ENCODE measurements around the gene POR. TPM values are rescaled to one million over a fixed set of nuclear protein-coding genes. Genes with fewer than 3 reads are reported as not detected.
A peak's percentile ranks its signal among the peaks of the same experiment; 100 is the strongest.

Gene POR
- polyA plus RNA-seq, 1 donor from 2014 or later, result 61.2 TPM

- TF ChIP-seq EP300 (conservative IDR thresholded peaks at IDR 0.05; ENCODE audit: poor library complexity, severe bottlenecking), result no peak
- no peak for TF ChIP-seq EZH2 (IDR thresholded peaks at IDR 0.05; ENCODE audit: borderline replicate concordance, insufficient read depth, low read length, poor library complexity, severe bottlenecking)
Observed at GRCh38 chr7:75876126-75876881, 38.7 kb upstream of the POR start (continued).

GRCh38 chr7:75878312-75878768, 36.6 kb upstream of the POR start:
- TF ChIP-seq EZH2 (IDR thresholded peaks at IDR 0.05; ENCODE audit: borderline replicate concordance, insufficient read depth, low read length, poor library complexity, severe bottlenecking) (no peak), SMC3 (conservative IDR thresholded peaks at IDR 0.05; ENCODE audit: poor library complexity) (no peak), POLR2AphosphoS5 (IDR thresholded peaks at IDR 0.05) (no peak), RAD21 (conservative IDR thresholded peaks at IDR 0.05) (no peak), EP300 (conservative IDR thresholded peaks at IDR 0.05; ENCODE audit: poor library complexity, severe bottlenecking) (no peak), TAF1 (IDR thresholded peaks at IDR 0.05; ENCODE audit: low read depth) (no peak)
- Histone ChIP-seq H3K9ac (ENCODE audit: low read length) (peak overlapping the region; percentile 57), H3K9me2 (ENCODE audit: insufficient read depth, low read length) (no peaks in the 10 kb centered on the region), H2AFZ (ENCODE audit: low read depth, low read length) (peak overlapping the region; percentile 98), H3K36me3 (ENCODE audit: insufficient read depth, low read length) (peaks cover 5% of the 10 kb centered on the region), H3K9me3 (ENCODE audit: low read length) (no peaks in the 10 kb centered on the region), H3K4me2 (ENCODE audit: low read length) (peak overlapping the region; percentile 82), H3K79me2 (replicated peaks; ENCODE audit: insufficient read depth, low read length) (peaks cover 31% of the 10 kb centered on the region), H3K27me3 (ENCODE audit: insufficient read depth, low read depth, low read length) (no peaks in the 10 kb centered on the region), H3K27ac (ENCODE audit: low read length) (peak overlapping the region; percentile 77), H3F3A (ENCODE audit: insufficient read depth, low read length, poor library complexity, severe bottlenecking) (no peaks in the 10 kb centered on the region), H3K4me3 (ENCODE audit: low read length) (peak overlapping the region; percentile 85), H4K20me1 (ENCODE audit: insufficient read depth) (no peaks in the 10 kb centered on the region)

GRCh38 chr7:75878769-75879611, 36.0 kb upstream of the POR start, which contains the start of gene RHBDD2:
TSS of gene RHBDD2 (plus strand) at chr7:75879034. CDS start at chr7:75879083, 49 bp downstream.
- Histone ChIP-seq H3K4me2 (ENCODE audit: low read length) (peak within 1 kb of the TSS; percentile 86), H3F3A (ENCODE audit: insufficient read depth, low read length, poor library complexity, severe bottlenecking) (no peaks in the 10 kb centered on the region), H3K36me3 (ENCODE audit: insufficient read depth, low read length) (peaks cover 5% of the 10 kb centered on the region), H3K27ac (ENCODE audit: low read length) (peak within 1 kb of the TSS; percentile 93), H3K9me3 (ENCODE audit: low read length) (no peaks in the 10 kb centered on the region), H2AFZ (ENCODE audit: low read depth, low read length) (peak within 1 kb of the TSS; percentile 98), H3K9me2 (ENCODE audit: insufficient read depth, low read length) (no peaks in the 10 kb centered on the region), H4K20me1 (ENCODE audit: insufficient read depth) (no peaks in the 10 kb centered on the region), H3K9ac (ENCODE audit: low read length) (peak within 1 kb of the TSS; percentile 96), H3K4me3 (ENCODE audit: low read length) (peak within 1 kb of the TSS; percentile 85), H3K27me3 (ENCODE audit: insufficient read depth, low read depth, low read length) (no peaks in the 10 kb centered on the region), H3K79me2 (replicated peaks; ENCODE audit: insufficient read depth, low read length) (peaks cover 31% of the 10 kb centered on the region)
- TF ChIP-seq POLR2AphosphoS5 (IDR thresholded peaks at IDR 0.05), result peak; percentile 99
- peak; percentile 67 for TF ChIP-seq TAF1 (IDR thresholded peaks at IDR 0.05; ENCODE audit: low read depth)
- peak; percentile 44 for TF ChIP-seq CTCF (IDR thresholded peaks at IDR 0.05; ENCODE audit: poor library complexity, severe bottlenecking)
- peak; percentile 88 for TF ChIP-seq MXI1 (conservative IDR thresholded peaks at IDR 0.05; ENCODE audit: poor library complexity, severe bottlenecking)
- TF ChIP-seq REST (IDR thresholded peaks at IDR 0.05; ENCODE audit: borderline replicate concordance), result peak; percentile 67
- TF ChIP-seq EP300 (conservative IDR thresholded peaks at IDR 0.05; ENCODE audit: poor library complexity, severe bottlenecking), result peak; percentile 34
- no peak for TF ChIP-seq EZH2 (IDR thresholded peaks at IDR 0.05; ENCODE audit: borderline replicate concordance, insufficient read depth, low read length, poor library complexity, severe bottlenecking)
- peak; percentile 64 for TF ChIP-seq SMC3 (conservative IDR thresholded peaks at IDR 0.05; ENCODE audit: poor library complexity)
- peak; percentile 59 for TF ChIP-seq RAD21 (conservative IDR thresholded peaks at IDR 0.05)

Data from neural cell (in vitro differentiated cells).